WTC11 (cell line): ENCODE data around the gene MPI. TPM values are rescaled to one million over a fixed set of nuclear protein-coding genes. Genes with fewer than 3 reads are reported as not detected.

Experiments used
- ATAC-seq: fragments of 200-7000 bp; cut with Tn5 transposase; 2 replicates; pipeline ENCODE4 v1.10.0; 2021; ENCODE audit warnings: mild to moderate bottlenecking, moderate library complexity
- CTCF ChIA-PET: fragments of 300-600 bp; sonication (Branson Sonifier 250); formaldehyde crosslinking; loops from one replicate; lab custom pipeline; 2021; ENCODE audit warnings: antibody characterized with exemption; lab: Charles Lee
- POLR2A ChIA-PET: fragments of 350-600 bp; sonication (Branson Sonifier 250); formaldehyde crosslinking; loops from one replicate; lab custom pipeline; 2021; ENCODE audit warnings: antibody characterized with exemption; lab: Charles Lee
- DNase-seq: peaks from one replicate; pipeline ENCODE4 v3.0.0; 2021; ENCODE audit warnings: low spot score
- H3K27ac Mint-ChIP-seq: 2 replicates; pipeline ENCODE4 v1.8.0; 2021; ENCODE audit warnings: mixed read lengths
- H3K27me3 Mint-ChIP-seq: 2 replicates; pipeline ENCODE4 v1.8.0; 2021; ENCODE audit warnings: low read depth, mild to moderate bottlenecking, moderate library complexity, mixed read lengths
- H3K36me3 Mint-ChIP-seq: 2 replicates; pipeline ENCODE4 v1.8.0; 2021; ENCODE audit warnings: mixed read lengths
- H3K4me1 Mint-ChIP-seq: 2 replicates; pipeline ENCODE4 v1.8.0; 2022; ENCODE audit warnings: mixed read lengths
- H3K4me3 Mint-ChIP-seq: 2 replicates; pipeline ENCODE4 v1.8.0; 2021; ENCODE audit warnings: mild to moderate bottlenecking, moderate library complexity, mixed read lengths
- H3K9me3 Mint-ChIP-seq: 2 replicates; pipeline ENCODE4 v1.8.0; 2021; ENCODE audit warnings: mixed read lengths
- E2F1 ChIP-seq: sonication (generic); formaldehyde crosslinking; IDR thresholded peaks from 2 replicates; pipeline ENCODE4 v1.8.0; 2022; ENCODE audit warnings: mild to moderate bottlenecking, missing genetic modification reagents
- EMX1 ChIP-seq: fragments of 250-450 bp; sonication (Bioruptor Pico); IDR thresholded peaks from 2 replicates; pipeline ENCODE4 v1.8.0; 2021; ENCODE audit warnings: mild to moderate bottlenecking
- ERG ChIP-seq: fragments of 250-450 bp; sonication (Bioruptor Pico); IDR thresholded peaks from 2 replicates; pipeline ENCODE4 v1.8.0; 2021; ENCODE audit warnings: mild to moderate bottlenecking
- FOXJ3 ChIP-seq: sonication (generic); formaldehyde crosslinking; IDR thresholded peaks from 2 replicates; pipeline ENCODE4 v1.9.0; 2021; ENCODE audit warnings: missing genetic modification reagents, mild to moderate bottlenecking, borderline replicate concordance
- FOXP1 ChIP-seq: sonication (generic); formaldehyde crosslinking; IDR thresholded peaks from 2 replicates; pipeline ENCODE4 v1.8.0; 2022; ENCODE audit warnings: missing genetic modification reagents, mild to moderate bottlenecking, moderate library complexity, borderline replicate concordance
- FOXP4 ChIP-seq: sonication (generic); formaldehyde crosslinking; IDR thresholded peaks from 2 replicates; pipeline ENCODE4 v1.8.0; 2022; ENCODE audit warnings: mild to moderate bottlenecking, missing genetic modification reagents
- GTF2I ChIP-seq: fragments of 250-450 bp; sonication (Bioruptor Pico); conservative IDR thresholded peaks from 2 replicates; pipeline ENCODE4 v1.4.0; 2021; ENCODE audit warnings: mild to moderate bottlenecking
- IRF1 ChIP-seq: sonication (generic); formaldehyde crosslinking; IDR thresholded peaks from 2 replicates; pipeline ENCODE4 v1.8.0; 2023; ENCODE audit warnings: missing genetic modification reagents
- MLX ChIP-seq: sonication (generic); formaldehyde crosslinking; IDR thresholded peaks from 2 replicates; pipeline ENCODE4 v1.8.1; 2023; ENCODE audit warnings: mild to moderate bottlenecking, missing genetic modification reagents, moderate library complexity
- MXD4 ChIP-seq: fragments of 250-450 bp; sonication (Bioruptor Pico); IDR thresholded peaks from 2 replicates; pipeline ENCODE4 v1.8.0; 2021; ENCODE audit warnings: mild to moderate bottlenecking, moderate library complexity, borderline replicate concordance
- NR2C2 ChIP-seq: sonication (generic); formaldehyde crosslinking; IDR thresholded peaks from 2 replicates; pipeline ENCODE4 v1.8.0; 2022; ENCODE audit warnings: mild to moderate bottlenecking, missing genetic modification reagents
- NR3C1 ChIP-seq: sonication (generic); formaldehyde crosslinking; conservative IDR thresholded peaks from 2 replicates; pipeline ENCODE4 v1.8.1; 2023; ENCODE audit warnings: low read depth, mild to moderate bottlenecking, missing genetic modification reagents
- RELA ChIP-seq: sonication (generic); formaldehyde crosslinking; IDR thresholded peaks from 2 replicates; pipeline ENCODE4 v1.8.1; 2022; ENCODE audit warnings: missing genetic modification reagents, mild to moderate bottlenecking, borderline replicate concordance
- SMAD4 ChIP-seq: sonication (generic); formaldehyde crosslinking; IDR thresholded peaks from 2 replicates; pipeline ENCODE4 v1.8.0; 2022; ENCODE audit warnings: mild to moderate bottlenecking, missing genetic modification reagents
- STAT6 ChIP-seq: sonication (generic); formaldehyde crosslinking; conservative IDR thresholded peaks from 2 replicates; pipeline ENCODE4 v1.8.1; 2023; ENCODE audit warnings: mild to moderate bottlenecking, low read depth, missing genetic modification reagents, moderate library complexity
- TEAD1 ChIP-seq: sonication (generic); formaldehyde crosslinking; IDR thresholded peaks from 2 replicates; pipeline ENCODE4 v1.8.0; 2022; ENCODE audit warnings: mild to moderate bottlenecking, missing genetic modification reagents
- TP53 ChIP-seq: sonication (generic); formaldehyde crosslinking; IDR thresholded peaks from 2 replicates; pipeline ENCODE4 v1.8.1; 2023; ENCODE audit warnings: mild to moderate bottlenecking, missing genetic modification reagents
- ZNF281 ChIP-seq: sonication (generic); formaldehyde crosslinking; IDR thresholded peaks from 2 replicates; pipeline ENCODE4 v1.8.0; 2023; ENCODE audit warnings: mild to moderate bottlenecking, missing genetic modification reagents
- ZNF423 ChIP-seq: fragments of 250-450 bp; sonication (Bioruptor Pico); IDR thresholded peaks from 2 replicates; pipeline ENCODE4 v2.1.2; 2022; ENCODE audit warnings: mild to moderate bottlenecking, moderate library complexity
- ZSCAN18 ChIP-seq: fragments of 250-450 bp; sonication (Bioruptor Pico); IDR thresholded peaks from 2 replicates; pipeline ENCODE4 v2.1.2; 2022; ENCODE audit warnings: mild to moderate bottlenecking, moderate library complexity
- total RNA-seq: library from RNA; stranded (reverse); gene quantifications from 3 replicates; pipeline ENCODE4 v1.2.3, GENCODE V29; 2021

MPI gene
- total RNA-seq, 1 experiment from 2014 or later, result 36.3 TPM

GRCh38 chr15:74868059-74868458, 21.8 kb upstream of the MPI start (continued):
- TF ChIP-seq FOXP4, result no peak
- no peak for TF ChIP-seq ZNF281 (CRISPR knock-in tag)
- no peak for TF ChIP-seq NR2C2
- TF ChIP-seq NR3C1 (CRISPR knock-in tag), result no peak
- no peak for TF ChIP-seq MLX
- TF ChIP-seq TP53 (CRISPR knock-in tag), result no peak
- TF ChIP-seq MXD4 (CRISPR knock-in tag), result no peak
- no peak for TF ChIP-seq SMAD4 (CRISPR knock-in tag)
- TF ChIP-seq ZSCAN18 (CRISPR knock-in tag), result no peak

GRCh38 chr15:74869372-74869725, 20.5 kb upstream of the MPI start:
- no peak overlapping the region for H3K27ac Mint-ChIP-seq
- no peak overlapping the region for H3K4me3 Mint-ChIP-seq
- TF ChIP-seq ZNF423 (CRISPR knock-in tag) (no peak), SMAD4 (CRISPR knock-in tag) (no peak), IRF1 (CRISPR knock-in tag) (no peak), ERG (CRISPR knock-in tag) (no peak)
- peaks cover 34% of the 10 kb centered on the region for H3K4me1 Mint-ChIP-seq
- peaks cover 6% of the 10 kb centered on the region for H3K9me3 Mint-ChIP-seq
- ChIA-PET CTCF (interaction anchor here (0.7 to 2.2 kb wide), 3 partner anchors 27 to 100 kb away, joined by 3 to 11 read pairs (median 9); partner anchors contain the start of gene ULK3), POLR2A (no interaction called here)
- DNase-seq (no peak), ATAC-seq (no peak)
- H3K36me3 Mint-ChIP-seq, result peaks cover 18% of the 10 kb centered on the region
- no peaks in the 10 kb centered on the region for H3K27me3 Mint-ChIP-seq

GRCh38 chr15:74869726-74870407, 20.0 kb upstream of the MPI start:
- ATAC-seq, result no peak
- H3K36me3 Mint-ChIP-seq, result peaks cover 18% of the 10 kb centered on the region
- ChIA-PET POLR2A (no interaction called here), CTCF (interaction anchor here (0.7 to 2.2 kb wide), 4 partner anchors 20 to 101 kb away, joined by 3 to 11 read pairs (median 6); partner anchors contain the start of genes MPI and ULK3)
- peak overlapping the region; percentile 29; the same call in 1 of the 2 replicates for H3K4me3 Mint-ChIP-seq
- H3K27me3 Mint-ChIP-seq, result no peaks in the 10 kb centered on the region
- H3K27ac Mint-ChIP-seq, result peak overlapping the region; percentile 85
- DNase-seq, result no peak
- peaks cover 6% of the 10 kb centered on the region for H3K9me3 Mint-ChIP-seq
- H3K4me1 Mint-ChIP-seq, result peaks cover 34% of the 10 kb centered on the region
- TF ChIP-seq TEAD1 (CRISPR knock-in tag) (no peak), FOXJ3 (no peak), EMX1 (CRISPR knock-in tag) (no peak), STAT6 (CRISPR knock-in tag) (no peak), E2F1 (no peak), RELA (CRISPR knock-in tag) (no peak), GTF2I (CRISPR knock-in tag) (no peak), FOXP1 (CRISPR knock-in tag) (no peak)
